HCT116 (cell line): ENCODE measurements around the gene HSPB8. TPM values are rescaled to one million over a fixed set of nuclear protein-coding genes. Genes with fewer than 3 reads are reported as not detected.

Experiments
- ATAC-seq: fragments of 200-7000 bp; cut with Tn5 transposase; 2 replicates; pipeline ENCODE4 v1.9.1; 2020; ENCODE audit warnings: mild to moderate bottlenecking, moderate library complexity
- BruUV-seq: library from RNA; stranded (reverse); fragments of 400-500 nt; replicated peaks from 2 replicates; lab custom pipeline; 2021; lab: Mats Ljungman, UMichigan
- CTCF ChIA-PET: fragments of 300-600 bp; sonication (Branson Sonifier 250); formaldehyde crosslinking; loops from one replicate; lab custom pipeline; 2021; ENCODE audit warnings: antibody characterized with exemption; lab: Charles Lee
- POLR2A ChIA-PET: fragments of 300-600, 350-600 bp; sonication (Branson Sonifier 250); formaldehyde crosslinking; loops from one replicate; lab custom pipeline; 2021; ENCODE audit warnings: antibody characterized with exemption; lab: Charles Lee
- RAD21 ChIA-PET, 2 experiments: fragments of 300-600 bp; sonication (Branson Sonifier 250); formaldehyde crosslinking; loops; one replicate each; lab custom pipeline; 2023; ENCODE audit warnings: low total read pairs in 2 of 2; ENCODE audit not compliant: uncharacterized antibody in 2 of 2, unreplicated experiment in 2 of 2, low non-redundant PET in 1 of 2; lab: Charles Lee
- DNase-seq: peaks from one replicate; pipeline ENCODE4 v3.0.0-alpha.2; 2010; ENCODE audit warnings: low read depth, low spot score
- H2AFZ ChIP-seq: fragments of 200-600 bp; shearing (Covaris generic), sonication (generic); 2 replicates; pipeline ENCODE4 v1.6.1; 2017; ENCODE audit warnings: low read depth, mixed run types, mixed read lengths, antibody characterized with exemption, low read length; ENCODE audit not compliant: poor library complexity, severe bottlenecking
- H3K27ac ChIP-seq: 2 replicates; pipeline ENCODE4 v1.5.1; 2012; ENCODE audit warnings: low read depth, low read length
- H3K27me3 ChIP-seq: fragments of 200-600 bp; sonication (generic); 2 replicates; pipeline ENCODE4 v1.6.1; 2016; ENCODE audit warnings: mixed run types, low read length, mixed read lengths; ENCODE audit not compliant: insufficient read depth
- H3K36me3 ChIP-seq, 2 experiments: fragments of 200-500 bp in 1 of 2; fragments of 200-600 bp in 1 of 2; sonication (Bioruptor generic) in 1 of 2; sonication (generic) in 1 of 2; 2 replicates each; pipeline versions ENCODE4 v1.5.1 to v1.6.1; 2014 to 2016; ENCODE audit warnings: low read length in 2 of 2, inconsistent platforms in 1 of 2, mixed read lengths in 1 of 2, mixed run types in 1 of 2; ENCODE audit not compliant: insufficient read depth in 2 of 2, control insufficient read depth in 1 of 2
- H3K4me1 ChIP-seq, 2 experiments: fragments of 200-600 bp in 1 of 2; sonication (generic) in 1 of 2; 2 replicates each; pipeline versions ENCODE4 v1.5.1 to v1.6.1; 2012 to 2017; ENCODE audit warnings: low read length in 2 of 2, inconsistent platforms in 1 of 2, mild to moderate bottlenecking in 1 of 2, mixed read lengths in 1 of 2, mixed run types in 1 of 2, moderate library complexity in 1 of 2; ENCODE audit not compliant: insufficient read depth in 2 of 2, control insufficient read depth in 1 of 2
- H3K4me2 ChIP-seq: fragments of 200-600 bp; sonication (generic); 2 replicates; pipeline ENCODE4 v1.6.1; 2017; ENCODE audit warnings: mixed run types, low read length, mixed read lengths
- H3K4me3 ChIP-seq, 2 experiments: fragments of 200-600 bp in 1 of 2; sonication (generic) in 1 of 2; replicated peaks in 1 of 2; 2 replicates each; pipeline ENCODE4 v1.5.1; 2011 to 2016; ENCODE audit warnings: low read length in 2 of 2, control low read depth in 1 of 2, low read depth in 1 of 2, mild to moderate bottlenecking in 1 of 2, mixed read lengths in 1 of 2, mixed run types in 1 of 2
- H3K79me2 ChIP-seq: fragments of 200-600 bp; sonication (generic); 2 replicates; pipeline ENCODE4 v1.6.1; 2017; ENCODE audit warnings: mild to moderate bottlenecking, mixed run types, low read length, moderate library complexity, mixed read lengths; ENCODE audit not compliant: insufficient read depth
- H3K9ac ChIP-seq: fragments of 200-600 bp; sonication (generic); 2 replicates; pipeline ENCODE4 v1.6.1; 2016; ENCODE audit warnings: low read length, mixed read lengths
- H3K9me2 ChIP-seq: fragments of 200-600 bp; sonication (generic), shearing (Covaris generic); 2 replicates; pipeline ENCODE4 v1.6.1; 2017; ENCODE audit warnings: mixed run types, mild to moderate bottlenecking, moderate library complexity; ENCODE audit not compliant: insufficient read depth
- H3K9me3 ChIP-seq, 2 experiments: fragments of 200-500 bp in 1 of 2; fragments of 200-600 bp in 1 of 2; sonication (Bioruptor generic) in 1 of 2; sonication (generic) in 1 of 2; 2 replicates each; pipeline ENCODE4 v1.6.1; 2014 to 2017; ENCODE audit warnings: low read length in 2 of 2, mixed read lengths in 2 of 2, inconsistent platforms in 1 of 2, low read depth in 1 of 2, mild to moderate bottlenecking in 1 of 2, mixed run types in 1 of 2, moderate library complexity in 1 of 2; ENCODE audit not compliant: control insufficient read depth in 1 of 2, insufficient read depth in 1 of 2
- H4K20me1 ChIP-seq: fragments of 200-600 bp; sonication (generic), shearing (Covaris generic); 2 replicates; pipeline ENCODE4 v1.6.1; 2017; ENCODE audit warnings: mixed run types, mild to moderate bottlenecking, moderate library complexity; ENCODE audit not compliant: insufficient read depth
- CBX3 ChIP-seq: IDR thresholded peaks from 2 replicates; pipeline ENCODE4 v1.6.1; 2012; ENCODE audit warnings: low read depth
- CEBPB ChIP-seq: IDR thresholded peaks from 2 replicates; pipeline ENCODE4 v1.6.1; 2012; ENCODE audit warnings: low read depth
- EGR1 ChIP-seq: IDR thresholded peaks from 2 replicates; pipeline ENCODE4 v1.6.1; 2012; ENCODE audit warnings: low read depth
- EZH2 ChIP-seq: fragments of 200-600 bp; sonication (generic); IDR thresholded peaks from 2 replicates; pipeline ENCODE4 v1.6.1; 2017; ENCODE audit warnings: antibody characterized with exemption, mixed run types
- EZH2phosphoT487 ChIP-seq: fragments of 200-600 bp; IDR thresholded peaks from 2 replicates; pipeline ENCODE4 v1.6.1; 2018; ENCODE audit warnings: antibody characterized with exemption, borderline replicate concordance
- JUND ChIP-seq: IDR thresholded peaks from 2 replicates; pipeline ENCODE4 v1.6.1; 2012
- RAD21 ChIP-seq: IDR thresholded peaks from 2 replicates; pipeline ENCODE4 v1.6.1; 2012; ENCODE audit warnings: low read depth, mild to moderate bottlenecking
- REST ChIP-seq: IDR thresholded peaks from 2 replicates; pipeline ENCODE4 v1.6.1; 2012; ENCODE audit warnings: low read depth
- SIN3A ChIP-seq: IDR thresholded peaks from 2 replicates; pipeline ENCODE4 v1.6.1; 2012; ENCODE audit warnings: low read depth
- SP1 ChIP-seq: IDR thresholded peaks from 2 replicates; pipeline ENCODE4 v1.6.1; 2012; ENCODE audit warnings: low read depth
- SRF ChIP-seq: IDR thresholded peaks from 2 replicates; pipeline ENCODE4 v1.6.1; 2012; ENCODE audit warnings: low read depth
- TCF7L2 ChIP-seq: IDR thresholded peaks from 2 replicates; pipeline ENCODE4 v1.7.0; 2011; ENCODE audit warnings: borderline replicate concordance, inconsistent platforms; ENCODE audit not compliant: insufficient read depth, insufficient read length; ENCODE audit errors: extremely low read depth
- ZFX ChIP-seq: fragments of 450-650 bp; IDR thresholded peaks from 2 replicates; pipeline ENCODE4 v1.6.1; 2017
- ZNF274 ChIP-seq: fragments of 200-500 bp; sonication (Bioruptor generic); IDR thresholded peaks from 2 replicates; pipeline ENCODE4 v1.6.1; 2014; ENCODE audit warnings: mild to moderate bottlenecking, low read depth, low read length, inconsistent platforms
- intact Hi-C: fragments of 100-400 bp; cut with micrococcal nuclease; formaldehyde crosslinking; loops from 2 replicates; pipeline ENCODE4 v1.10.0; 2022
- total RNA-seq: library from RNA; stranded (reverse); gene quantifications from one replicate; pipeline ENCODE4 v1.2.1, GENCODE V29; 2021; ENCODE audit not compliant: unreplicated experiment
- TF ChIP-seq, protein P1 (sequence below): IDR thresholded peaks from 2 replicates; pipeline ENCODE4 v1.6.1; 2012
- TF ChIP-seq, protein P2 (sequence below): IDR thresholded peaks from 2 replicates; pipeline ENCODE4 v1.6.1; 2012

The HSPB8 gene
- total RNA-seq, 1 experiment from 2014 or later, result 3.5 TPM

- Histone ChIP-seq H3K9me3 (no peaks in the 10 kb centered on the region), H3K9me2 (no peaks in the 10 kb centered on the region), H3K4me1 (no peaks in the 10 kb centered on the region), H3K4me3 (no peak overlapping the region), H2AFZ (no peak overlapping the region), H3K4me2 (no peak overlapping the region), H3K27me3 (peaks cover 21% of the 10 kb centered on the region), H3K27ac (no peak overlapping the region), H3K9ac (no peak overlapping the region), H4K20me1 (no peaks in the 10 kb centered on the region), H3K79me2 (no peaks in the 10 kb centered on the region), H3K36me3 (no peaks in the 10 kb centered on the region)
- ChIA-PET RAD21 (no interaction called here), CTCF (no interaction called here), POLR2A (no interaction called here)
- DNase-seq, result no peak
- BruUV-seq, result no TSS peak
- intact Hi-C loops, result no loop called here
- TF ChIP-seq EZH2 (no peak), EGR1 (no peak), ZNF274 (no peak), CEBPB (no peak), REST (no peak), ZFX (no peak), JUND (no peak), TCF7L2 (no peak), CBX3 (no peak), EZH2phosphoT487 (no peak), SRF (no peak), SIN3A (no peak), SP1 (no peak), RAD21 (no peak)
- TF ChIP-seq, protein P1, sequence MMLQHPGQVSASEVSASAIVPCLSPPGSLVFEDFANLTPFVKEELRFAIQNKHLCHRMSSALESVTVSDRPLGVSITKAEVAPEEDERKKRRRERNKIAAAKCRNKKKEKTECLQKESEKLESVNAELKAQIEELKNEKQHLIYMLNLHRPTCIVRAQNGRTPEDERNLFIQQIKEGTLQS, result no peak
- TF ChIP-seq, protein P2, sequence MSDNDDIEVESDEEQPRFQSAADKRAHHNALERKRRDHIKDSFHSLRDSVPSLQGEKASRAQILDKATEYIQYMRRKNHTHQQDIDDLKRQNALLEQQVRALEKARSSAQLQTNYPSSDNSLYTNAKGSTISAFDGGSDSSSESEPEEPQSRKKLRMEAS, result no peak
- no peak for ATAC-seq
These were observed 44.3 kb upstream of the HSPB8 start for GRCh38 chr12:119134284-119135072.
